ENCODE measurements around the gene AHNAK. TPM values are rescaled to one million over a fixed set of nuclear protein-coding genes. Genes with fewer than 3 reads are reported as not detected.

AHNAK gene
- total RNA-seq, 1 experiment from 2014 or later, result 281 TPM

- DNase-seq (ENCODE audit: low spot score), result no peak
These were observed 108.0 kb downstream of the AHNAK start for GRCh38 chr11:62438641-62439040.

DNA sequence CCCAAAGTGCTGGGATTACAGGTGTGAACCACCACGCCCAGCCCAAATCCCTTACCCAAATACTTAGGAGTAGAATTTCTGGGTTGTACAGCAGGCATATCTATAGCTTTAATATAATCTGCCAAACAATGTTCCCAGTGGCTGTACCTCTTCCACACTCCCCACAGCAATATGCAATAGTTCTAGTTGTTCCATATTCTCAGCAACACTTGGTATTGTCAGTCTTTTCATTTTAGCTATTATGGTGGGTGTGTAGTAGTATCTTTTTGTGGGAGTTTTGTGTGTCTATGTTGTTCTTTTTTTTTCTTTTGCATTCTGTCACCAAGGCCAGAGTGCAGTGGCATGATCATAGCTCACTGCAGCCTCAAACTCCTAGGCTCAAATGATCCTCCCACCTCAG is 109.0 kb downstream of the AHNAK start:
- no peak for DNase-seq (ENCODE audit: low spot score)

DNA sequence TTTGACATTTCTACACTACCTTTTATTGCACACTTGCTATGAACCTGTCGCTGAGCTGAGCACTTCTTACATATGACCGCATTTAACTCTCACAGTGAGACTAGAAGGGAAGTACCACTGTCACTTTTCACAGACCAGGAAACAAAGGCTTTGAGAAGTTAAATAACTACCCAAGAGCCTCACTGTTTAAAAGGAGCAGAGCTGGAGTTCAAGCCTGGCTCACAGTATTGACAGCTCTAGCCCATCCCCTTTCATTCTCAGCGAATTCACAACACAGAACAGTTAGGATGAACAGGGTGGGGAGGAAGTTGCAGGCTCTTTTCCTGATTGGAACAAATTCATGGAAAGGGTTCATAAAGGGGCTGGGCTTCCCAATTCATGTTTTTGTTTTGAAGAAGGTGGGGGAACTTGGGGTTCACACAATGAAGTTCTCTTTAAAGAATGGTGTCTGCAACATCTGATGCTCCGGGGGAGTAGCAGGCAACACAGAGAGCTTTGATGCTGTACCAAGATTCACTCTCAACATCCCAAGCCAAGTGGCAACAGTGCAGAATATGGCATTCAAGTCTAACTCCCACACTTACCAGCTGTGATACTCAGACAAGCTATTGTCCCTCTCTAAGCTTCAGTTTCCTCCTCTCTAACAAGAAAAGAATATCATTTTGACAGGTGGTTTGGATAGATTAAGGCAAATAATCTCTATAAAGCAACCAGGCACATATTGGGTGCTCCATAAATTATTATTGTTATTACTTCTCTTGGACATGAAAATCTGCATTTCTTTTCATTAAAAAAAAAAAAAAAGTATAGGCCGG is 110.6 kb downstream of the AHNAK start:
- DNase-seq (ENCODE audit: low spot score), result no peak

GRCh38 chr11:62433904-62434276 is 112.7 kb downstream of the AHNAK start:
- no peak for DNase-seq (ENCODE audit: low spot score)

DNA sequence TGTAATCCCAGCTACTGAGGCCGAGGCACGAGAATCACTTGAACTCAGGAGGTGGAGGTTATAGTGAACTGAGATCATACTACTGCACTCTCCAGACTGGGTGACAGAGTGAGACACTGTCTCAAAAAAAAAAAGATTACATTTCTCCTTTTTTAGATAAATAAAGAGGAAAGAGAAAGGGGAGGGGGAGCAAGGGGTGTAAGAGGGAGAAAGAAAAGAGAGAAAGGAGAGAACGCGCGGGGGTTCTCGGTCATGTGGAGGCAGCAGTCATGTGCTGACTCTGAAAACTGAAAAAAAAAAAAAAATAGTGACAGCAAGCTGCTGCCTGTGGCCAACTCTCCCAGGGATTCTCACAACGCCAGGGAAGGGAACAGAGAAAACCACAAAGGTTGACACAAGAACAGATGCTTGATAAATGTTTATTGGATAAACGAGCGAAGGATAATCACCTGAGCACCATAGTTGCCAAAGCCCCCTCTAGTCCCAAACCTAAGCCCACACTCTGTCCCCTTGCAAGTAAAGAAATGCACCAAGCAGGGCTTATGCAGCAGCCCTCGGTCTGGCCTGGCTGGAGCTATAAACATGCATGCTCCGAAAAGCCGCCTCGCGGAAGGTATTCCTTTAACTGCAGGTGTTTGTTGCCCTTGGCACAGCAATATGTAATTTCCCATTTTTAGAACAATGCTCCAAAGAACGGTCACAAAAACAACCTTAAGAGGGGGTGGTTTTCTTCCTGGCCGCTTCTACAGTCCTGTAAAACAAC is 113.3 kb downstream of the AHNAK start:
- no peak for DNase-seq (ENCODE audit: low spot score)

GRCh38 chr11:62432695-62433094 is 113.9 kb downstream of the AHNAK start:
- DNase-seq (ENCODE audit: low spot score), result no peak

- DNase-seq (ENCODE audit: low spot score), result no peak
These were observed 115.3 kb downstream of the AHNAK start for GRCh38 chr11:62431171-62431901.

DNA sequence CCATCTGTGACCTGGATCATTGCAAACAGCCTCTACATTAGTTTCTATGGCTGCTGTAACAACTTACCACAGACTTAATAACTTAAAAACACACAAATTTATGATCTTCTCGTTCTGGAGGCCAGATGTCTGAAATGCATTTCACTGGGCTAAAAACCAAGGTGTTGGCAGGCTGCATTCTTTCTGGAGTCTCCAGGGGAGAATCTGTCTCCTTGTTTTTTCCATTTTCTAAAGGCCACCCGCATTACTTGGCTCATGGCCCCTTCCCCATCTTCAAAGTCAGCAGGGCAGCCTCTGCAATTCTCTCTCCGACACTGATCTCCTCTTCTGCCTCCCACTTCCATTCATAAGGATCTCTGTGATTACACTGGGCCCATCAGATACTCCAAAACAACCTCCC is 116.2 kb downstream of the AHNAK start:
- no peak for DNase-seq (ENCODE audit: low spot score)

- no peak for DNase-seq (ENCODE audit: low spot score)
These were observed 117.6 kb downstream of the AHNAK start for GRCh38 chr11:62428871-62429560.

DNA sequence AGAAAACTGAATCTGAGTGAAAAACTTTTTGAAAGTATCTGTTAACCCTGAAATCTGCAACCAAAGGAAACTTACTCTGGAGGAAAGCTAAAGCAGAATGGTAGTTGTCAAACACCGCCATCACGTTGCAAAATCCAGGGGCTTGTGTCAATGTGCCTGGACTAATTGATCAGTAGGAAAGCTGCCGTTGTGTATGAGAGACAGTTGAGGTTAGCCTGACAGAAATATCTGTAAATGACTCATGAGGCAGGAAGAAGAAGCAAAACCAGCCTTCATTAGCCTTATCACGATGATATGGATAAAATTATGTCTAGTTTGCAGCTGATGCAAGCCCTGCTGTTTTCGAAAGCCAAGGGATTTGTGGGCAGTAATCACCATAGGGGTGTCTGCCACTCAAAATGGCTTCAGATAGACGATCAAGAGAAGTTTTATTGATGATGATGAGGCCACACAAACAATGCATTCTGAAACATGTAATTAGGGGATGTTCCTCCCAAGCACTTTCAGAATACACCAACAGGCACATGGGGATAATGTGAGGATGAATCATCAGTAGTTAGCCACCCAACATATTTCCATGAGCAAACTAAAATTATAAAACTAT is 118.9 kb downstream of the AHNAK start:
- DNase-seq (ENCODE audit: low spot score), result no peak

GRCh38 chr11:62423012-62423411 is 123.6 kb downstream of the AHNAK start:
- DNase-seq (ENCODE audit: low spot score), result no peak

- DNase-seq (ENCODE audit: low spot score), result no peak
These were observed 124.6 kb downstream of the AHNAK start for GRCh38 chr11:62421996-62422395.

DNA sequence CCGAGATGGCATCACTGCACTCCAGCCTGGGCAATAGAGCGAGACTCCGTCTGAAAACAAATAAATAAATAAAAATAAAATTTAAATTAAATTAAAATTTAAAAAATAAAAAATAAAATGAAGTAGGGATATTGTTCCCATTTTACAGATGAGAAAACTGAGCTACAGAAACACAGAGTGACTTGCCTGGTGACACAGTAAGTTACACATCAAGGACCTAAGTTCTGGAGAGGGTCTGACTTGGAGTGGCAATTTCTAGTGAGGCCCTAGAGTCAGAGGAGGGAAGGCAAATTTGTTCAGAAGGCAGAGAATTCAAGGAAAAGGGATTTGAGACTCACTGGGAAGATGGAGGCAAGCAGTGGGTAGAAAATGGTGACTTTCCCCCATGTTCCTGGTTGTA is 125.7 kb downstream of the AHNAK start:
- DNase-seq (ENCODE audit: low spot score), result no peak

GRCh38 chr11:62419943-62420342 is 126.7 kb downstream of the AHNAK start:
- no peak for DNase-seq (ENCODE audit: low spot score)

GRCh38 chr11:62419314-62419929 is 127.2 kb downstream of the AHNAK start:
- no peak for DNase-seq (ENCODE audit: low spot score)

DNA sequence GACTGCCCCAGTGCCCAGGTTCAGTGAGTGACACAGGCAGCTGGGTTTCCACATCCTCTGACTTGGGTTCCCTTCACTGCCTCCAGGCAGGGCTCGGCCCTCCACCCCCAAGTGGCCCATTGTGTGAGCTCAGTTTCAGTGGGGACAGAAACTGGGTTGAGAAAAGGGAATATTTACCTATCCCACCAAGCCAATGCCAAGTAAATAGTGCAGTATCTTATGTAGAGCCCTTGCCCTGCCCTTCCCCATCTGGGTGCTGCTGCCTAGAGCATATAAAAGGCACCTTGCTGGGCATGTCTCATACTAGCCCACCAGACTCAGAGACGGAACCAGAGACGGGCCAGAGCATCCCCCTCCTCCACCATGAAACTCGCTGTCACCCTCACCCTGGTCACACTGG is 127.9 kb downstream of the AHNAK start, which contains the start of gene SCGB1A1:
Gene SCGB1A1, plus strand, starts transcription at position 301 of the 400 bp plus-strand sequence. Its CDS starts 63 bp downstream, at position 364.
- DNase-seq (ENCODE audit: low spot score), result no peak

DNA sequence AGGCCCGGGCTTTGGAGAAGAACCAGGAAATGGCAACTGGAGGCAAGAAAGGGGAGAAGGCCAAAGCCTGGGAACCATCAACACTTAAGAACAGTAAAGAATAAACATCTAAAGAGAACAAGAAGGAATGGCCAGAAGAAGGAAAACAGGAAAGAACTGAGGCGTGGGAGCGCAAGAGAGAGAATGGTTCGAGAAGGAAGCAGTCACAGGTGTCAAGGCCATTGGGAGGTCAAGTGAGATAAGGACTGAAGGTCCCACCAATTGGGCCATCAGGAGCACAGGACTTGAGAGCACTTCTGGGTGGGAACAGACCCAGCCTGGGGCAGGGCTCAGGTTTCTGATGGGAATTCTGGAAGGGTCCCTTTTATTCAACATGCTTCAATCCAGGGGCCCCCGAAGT is 128.5 kb downstream of the AHNAK start:
- DNase-seq (ENCODE audit: low spot score), result no peak

- DNase-seq (ENCODE audit: low spot score), result no peak
These were observed 130.0 kb downstream of the AHNAK start for GRCh38 chr11:62416596-62416995.

DNA sequence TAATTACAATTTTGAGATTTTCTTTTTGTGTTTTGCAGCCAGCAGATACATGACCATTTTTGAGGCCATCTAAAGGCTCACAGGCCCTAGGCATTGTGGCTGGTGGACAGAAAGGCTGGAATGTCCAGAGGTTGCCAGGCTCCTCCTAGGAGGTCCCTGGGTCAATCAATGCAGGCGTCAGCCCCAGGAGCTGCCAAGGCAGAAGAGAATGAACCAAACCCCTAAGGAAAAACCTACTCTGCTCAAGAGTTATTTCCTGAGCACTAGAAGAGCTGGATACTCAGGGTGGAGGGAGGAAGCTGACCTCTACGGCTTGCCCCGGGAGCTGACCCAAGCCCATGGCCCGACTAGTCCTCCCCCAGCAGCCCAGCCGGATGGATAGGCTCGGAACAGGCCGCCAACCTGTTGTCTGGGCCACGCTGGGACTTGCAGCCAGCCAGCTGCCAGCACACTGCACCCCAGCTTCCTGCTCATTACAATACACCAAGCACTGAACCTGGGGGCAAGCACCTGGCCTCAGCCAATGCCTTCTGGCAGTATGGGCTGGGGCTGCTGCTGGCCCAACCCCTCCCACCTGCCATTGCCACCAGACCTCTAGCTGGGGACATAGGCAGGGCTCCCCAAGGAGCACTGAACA is 133.4 kb downstream of the AHNAK start:
- no peak for DNase-seq (ENCODE audit: low spot score)

GRCh38 chr11:62411524-62411923 is 135.1 kb downstream of the AHNAK start:
- no peak for DNase-seq (ENCODE audit: low spot score)

Measured in HT-29 (cell line).